A549 (cell line): ENCODE results near the gene CTTN.

Source experiments
- CTCF ChIP-seq: fragments of >200 bp; sonication (Bioruptor Twin); formaldehyde crosslinking; IDR thresholded peaks from 3 replicates; pipeline ENCODE4 v1.5.1; 2016
- EP300 ChIP-seq, 2 experiments: fragments of >200 bp; sonication (Bioruptor Twin); formaldehyde crosslinking; IDR thresholded peaks; 2 replicates in 1 of 2; 3 replicates in 1 of 2; pipeline ENCODE4 v1.6.1; 2016 to 2017
- HOXB13 ChIP-seq: fragments of 250-450 bp; sonication (Bioruptor Pico); IDR thresholded peaks from 2 replicates; pipeline ENCODE4 v1.5.0; 2020; ENCODE audit warnings: low read depth, mild to moderate bottlenecking, moderate library complexity
- POLR2A ChIP-seq: IDR thresholded peaks from 2 replicates; pipeline ENCODE4 v1.6.1; 2012; ENCODE audit warnings: mild to moderate bottlenecking, low read length

DNA sequence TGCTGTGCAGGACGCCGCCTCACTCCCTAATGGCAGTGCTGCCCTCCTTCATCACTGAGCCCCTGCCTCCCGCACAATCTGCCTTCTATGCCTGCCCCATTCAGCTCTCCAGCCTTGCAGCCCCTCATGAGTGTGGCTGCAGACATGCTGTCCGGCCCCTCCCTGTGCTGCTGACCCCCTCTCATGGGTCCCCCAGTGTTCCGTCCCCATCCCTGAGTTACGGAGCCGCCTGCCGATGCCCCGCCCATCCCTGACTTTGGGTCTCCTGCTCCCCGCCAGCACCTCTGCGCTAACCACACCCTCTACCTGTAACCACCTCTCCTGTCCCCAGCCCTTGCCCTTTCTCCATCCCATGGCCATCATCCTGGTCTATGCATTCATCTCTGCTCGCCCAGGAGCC, 33.3 kb downstream of the CTTN start:
- TF ChIP-seq CTCF (no peak), POLR2A (no peak), HOXB13 (CRISPR knock-in tag) (no peak), EP300 (IDR thresholded peaks at IDR 0.05) (no peak)
